ENCODE measurements around the gene PRDM10. TPM values are rescaled to one million over a fixed set of nuclear protein-coding genes. Genes with fewer than 3 reads are reported as not detected.
"Not testable (repeated sequence)": the region's sequence is repeated elsewhere in the genome, so short reads cannot be mapped to it uniquely, and the experiment has no call there.

The PRDM10 gene
- 3.9 TPM for polyA plus RNA-seq (2013, experiment 1 of 2; ENCODE audit: insufficient read length)
- 3.7 TPM for polyA plus RNA-seq (2013, experiment 2 of 2; ENCODE audit: insufficient read length)

- peak; percentile 95 for DNase-seq
Measured at GRCh38 chr11:130002352-130002845, at the start of gene PRDM10. Gene PRDM10, minus strand, starts transcription at chr11:130002835. Its CDS starts 41,871 bp downstream, at chr11:129960964.

- DNase-seq = peak; percentile 48
Measured at GRCh38 chr11:130051082-130051481, 48.4 kb upstream of the PRDM10 start.

- DNase-seq = no peak
Measured at GRCh38 chr11:130050257-130050656, 47.6 kb upstream of the PRDM10 start.

GRCh38 chr11:130049328-130049771 is 46.7 kb upstream of the PRDM10 start:
- no peak for DNase-seq

GRCh38 chr11:130047141-130047540 is 44.5 kb upstream of the PRDM10 start:
- no peak for DNase-seq

GRCh38 chr11:130043575-130043974 is 40.9 kb upstream of the PRDM10 start:
- DNase-seq = no peak

GRCh38 chr11:130042093-130042591 is 39.5 kb upstream of the PRDM10 start:
- peak; percentile 91 for DNase-seq

GRCh38 chr11:130040281-130040940 is 37.8 kb upstream of the PRDM10 start:
- no peak for DNase-seq

GRCh38 chr11:130037881-130038585 is 35.4 kb upstream of the PRDM10 start:
- peak; percentile 26 for DNase-seq

- peak; percentile 67 for DNase-seq
Measured at GRCh38 chr11:130037058-130037457, 34.4 kb upstream of the PRDM10 start.

- no peak for DNase-seq
Measured at GRCh38 chr11:130034236-130034635, 31.6 kb upstream of the PRDM10 start.

- DNase-seq = no peak
Measured at GRCh38 chr11:130032931-130033330, 30.3 kb upstream of the PRDM10 start.

- DNase-seq = no peak
Measured at GRCh38 chr11:130031945-130032344, 29.3 kb upstream of the PRDM10 start.

- DNase-seq = no peak
Measured at GRCh38 chr11:130031056-130031455, 28.4 kb upstream of the PRDM10 start.

- peak; percentile 13 for DNase-seq
Measured at GRCh38 chr11:130029137-130029536, 26.5 kb upstream of the PRDM10 start.

GRCh38 chr11:130025371-130025770 is 22.7 kb upstream of the PRDM10 start:
- no peak for DNase-seq

GRCh38 chr11:130024361-130024760 is 21.7 kb upstream of the PRDM10 start:
- peak; percentile 60 for DNase-seq

- DNase-seq = peak; percentile 81
Measured at GRCh38 chr11:130023204-130023603, 20.6 kb upstream of the PRDM10 start.

- DNase-seq = no peak
Measured at GRCh38 chr11:130022799-130023198, 20.2 kb upstream of the PRDM10 start.

- DNase-seq = not testable (repeated sequence)
Measured at GRCh38 chr11:130021606-130022005, 19.0 kb upstream of the PRDM10 start.

GRCh38 chr11:130020323-130020722 is 17.7 kb upstream of the PRDM10 start:
- peak; percentile 75 for DNase-seq

GRCh38 chr11:130015846-130016245 is 13.2 kb upstream of the PRDM10 start:
- not testable (repeated sequence) for DNase-seq

GRCh38 chr11:130008326-130008725 is 5.7 kb upstream of the PRDM10 start:
- no peak for DNase-seq
